ENCODE data around the gene CELA2B. TPM values are rescaled to one million over a fixed set of nuclear protein-coding genes. Genes with fewer than 3 reads are reported as not detected.

Gene CELA2B
- total RNA-seq, 2 donors from 2014 or later = not detected

DNA sequence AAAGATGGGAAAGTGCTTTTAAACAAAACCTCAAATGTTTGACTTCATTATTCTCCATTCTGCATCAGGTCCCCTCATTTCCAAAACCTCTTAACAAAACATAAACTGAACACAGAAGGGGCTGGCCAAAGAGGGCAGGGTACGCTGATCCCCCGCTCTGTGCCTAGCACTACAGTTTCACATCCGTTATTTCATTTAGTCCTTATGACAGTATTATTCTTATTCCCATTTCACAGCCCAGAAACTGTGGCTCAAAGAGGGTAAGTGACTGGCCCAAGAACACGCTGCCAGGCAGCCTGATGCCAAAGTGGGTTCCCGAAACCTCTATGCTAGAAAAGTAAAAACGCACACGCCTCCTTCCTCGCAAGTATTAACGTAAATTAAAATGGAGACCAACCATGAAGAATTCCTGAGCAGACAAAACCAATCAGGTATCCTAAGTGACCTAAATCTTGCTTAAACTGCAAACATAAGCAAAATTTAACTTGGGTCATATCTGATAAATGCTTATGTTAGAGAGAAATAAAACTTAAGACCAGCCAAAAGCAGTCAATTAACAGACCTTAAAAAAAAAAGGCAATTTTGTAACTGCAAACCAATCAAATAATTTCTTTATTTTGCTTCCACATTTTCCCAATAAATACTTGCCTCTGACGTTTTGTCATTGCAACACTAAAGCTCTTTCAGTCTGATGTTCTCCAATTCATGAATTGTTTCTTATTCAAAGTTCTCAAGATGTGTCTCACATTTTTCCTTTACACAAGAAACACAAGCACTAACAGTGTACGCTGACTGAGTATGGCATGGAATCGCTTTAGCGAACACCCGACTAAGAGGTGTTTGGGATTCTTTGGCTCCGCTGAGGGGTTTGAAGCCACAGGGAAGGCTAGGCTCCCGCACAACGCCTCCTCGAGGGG, 47.5 kb downstream of the CELA2B start:
- Mint-ChIP-seq H3K4me1 (peaks cover 30% of the 10 kb centered on the region), H3K27ac (peak overlapping the region; percentile 88), H3K27me3 (ENCODE audit: insufficient read depth) (no peaks in the 10 kb centered on the region), H3K9me3 (no peaks in the 10 kb centered on the region), H3K36me3 (ENCODE audit: low read depth) (peaks cover 2% of the 10 kb centered on the region), H3K4me3 (peak overlapping the region; percentile 82)
- peak; percentile 37 for DNase-seq
- WGBS, 2 experiments (ENCODE audit: insufficient coverage in 1 of 2, insufficient read length in 1 of 2) = 44% methylated on average over 18 of the region's 18 CpGs
- Histone ChIP-seq H3K9ac (ENCODE audit: extremely low read depth, low read length, poor library complexity, severe bottlenecking) (peak overlapping the region; percentile 63), H3K9me3 (ENCODE audit: control insufficient read depth, low read length) (no peaks in the 10 kb centered on the region), H3K4me3 (ENCODE audit: low read length) (peak overlapping the region; percentile 89), H3K4me1 (ENCODE audit: control insufficient read depth, insufficient read depth, low read length) (no peaks in the 10 kb centered on the region), H3K27ac (ENCODE audit: low read depth, low read length) (peak overlapping the region; percentile 62), H3K36me3 (ENCODE audit: control insufficient read depth, insufficient read depth, low read length) (no peaks in the 10 kb centered on the region), H3K27me3 (ENCODE audit: control insufficient read depth, insufficient read depth, low read length, poor library complexity, severe bottlenecking) (no peaks in the 10 kb centered on the region)
- TF ChIP-seq, protein P1, sequence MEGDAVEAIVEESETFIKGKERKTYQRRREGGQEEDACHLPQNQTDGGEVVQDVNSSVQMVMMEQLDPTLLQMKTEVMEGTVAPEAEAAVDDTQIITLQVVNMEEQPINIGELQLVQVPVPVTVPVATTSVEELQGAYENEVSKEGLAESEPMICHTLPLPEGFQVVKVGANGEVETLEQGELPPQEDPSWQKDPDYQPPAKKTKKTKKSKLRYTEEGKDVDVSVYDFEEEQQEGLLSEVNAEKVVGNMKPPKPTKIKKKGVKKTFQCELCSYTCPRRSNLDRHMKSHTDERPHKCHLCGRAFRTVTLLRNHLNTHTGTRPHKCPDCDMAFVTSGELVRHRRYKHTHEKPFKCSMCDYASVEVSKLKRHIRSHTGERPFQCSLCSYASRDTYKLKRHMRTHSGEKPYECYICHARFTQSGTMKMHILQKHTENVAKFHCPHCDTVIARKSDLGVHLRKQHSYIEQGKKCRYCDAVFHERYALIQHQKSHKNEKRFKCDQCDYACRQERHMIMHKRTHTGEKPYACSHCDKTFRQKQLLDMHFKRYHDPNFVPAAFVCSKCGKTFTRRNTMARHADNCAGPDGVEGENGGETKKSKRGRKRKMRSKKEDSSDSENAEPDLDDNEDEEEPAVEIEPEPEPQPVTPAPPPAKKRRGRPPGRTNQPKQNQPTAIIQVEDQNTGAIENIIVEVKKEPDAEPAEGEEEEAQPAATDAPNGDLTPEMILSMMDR (conservative IDR thresholded peaks at IDR 0.05) = no peak

DNA sequence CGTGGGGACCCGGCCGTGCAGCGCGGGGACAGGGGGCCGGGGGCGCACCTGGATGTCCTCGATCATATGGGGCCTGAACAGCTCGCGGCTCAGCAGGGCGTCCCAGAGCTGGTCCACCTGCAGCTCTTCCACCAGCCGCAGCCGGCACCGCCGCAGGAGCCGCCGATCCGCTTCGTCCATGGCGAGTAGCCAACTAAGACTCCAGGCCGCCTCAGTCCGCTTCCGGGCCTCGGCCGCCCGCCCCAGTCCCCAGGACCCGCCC, 48.0 kb downstream of the CELA2B start, which contains the start of gene CASP9:
Gene CASP9, minus strand, starts transcription at position 195 of the 262 bp plus-strand sequence. Its CDS starts 15 bp downstream, at position 180.
- TF ChIP-seq, protein P1 (conservative IDR thresholded peaks at IDR 0.05) = peak; percentile 15
- Mint-ChIP-seq H3K4me3 (peak within 1 kb of the TSS; percentile 82), H3K4me1 (peaks cover 30% of the 10 kb centered on the region), H3K27ac (peak within 1 kb of the TSS; percentile 100), H3K36me3 (ENCODE audit: low read depth) (peaks cover 2% of the 10 kb centered on the region), H3K27me3 (ENCODE audit: insufficient read depth) (no peaks in the 10 kb centered on the region), H3K9me3 (no peaks in the 10 kb centered on the region)
- Histone ChIP-seq H3K36me3 (ENCODE audit: control insufficient read depth, insufficient read depth, low read length) (peaks cover 2% of the 10 kb centered on the region), H3K4me1 (ENCODE audit: control insufficient read depth, insufficient read depth, low read length) (no peaks in the 10 kb centered on the region), H3K9ac (ENCODE audit: extremely low read depth, low read length, poor library complexity, severe bottlenecking) (peak within 1 kb of the TSS; percentile 63), H3K4me3 (ENCODE audit: low read length) (peak within 1 kb of the TSS; percentile 89), H3K27me3 (ENCODE audit: control insufficient read depth, insufficient read depth, low read length, poor library complexity, severe bottlenecking) (no peaks in the 10 kb centered on the region), H3K9me3 (ENCODE audit: control insufficient read depth, low read length) (no peaks in the 10 kb centered on the region), H3K27ac (ENCODE audit: low read depth, low read length) (peak within 1 kb of the TSS; percentile 98)
- 0% methylated on average over 15 to 27 of the region's 27 CpGs for WGBS, 2 experiments (ENCODE audit: insufficient coverage in 1 of 2, insufficient read length in 1 of 2)
- DNase-seq = no peak

DNA sequence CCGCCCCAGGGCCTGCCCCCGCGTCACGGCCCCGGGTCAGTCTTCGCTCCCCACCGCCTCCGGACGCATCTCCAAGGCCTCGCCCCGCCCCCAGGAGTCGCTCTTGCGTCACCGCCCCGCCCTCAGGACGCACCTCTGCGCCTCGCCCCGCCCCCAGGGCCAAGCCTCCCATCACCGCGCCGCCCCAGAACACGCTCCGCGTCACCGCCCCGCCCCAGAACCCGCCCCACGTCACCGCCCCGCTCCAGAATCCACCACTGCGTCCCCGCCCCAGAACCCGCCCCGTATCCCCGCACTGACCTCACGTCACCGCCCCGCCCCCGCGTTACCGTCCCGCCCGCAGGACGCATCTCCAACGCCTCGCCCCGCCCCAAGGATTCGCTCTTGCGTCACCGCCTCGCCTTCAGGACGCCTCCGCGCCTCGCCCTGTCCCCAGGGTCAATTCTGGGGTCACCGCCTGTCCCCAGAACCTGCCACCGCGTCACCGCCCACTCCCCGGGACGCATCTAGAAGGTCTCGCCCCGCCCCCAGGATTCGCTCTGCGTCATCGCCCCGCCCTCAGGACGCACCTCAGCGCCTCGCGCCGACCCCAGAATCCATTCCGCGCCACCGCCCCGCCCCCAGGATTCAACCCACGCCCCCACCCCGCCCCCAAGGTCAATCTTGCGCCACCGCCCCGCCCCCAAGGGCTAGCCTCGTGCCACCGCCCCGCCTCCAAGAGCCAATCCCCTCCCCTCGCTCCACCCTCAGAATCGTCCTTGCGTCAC, 48.6 kb downstream of the CELA2B start:
- peaks cover under 1% of the 10 kb centered on the region for H3K36me3 Mint-ChIP-seq (ENCODE audit: low read depth)
- H3K9ac ChIP-seq (ENCODE audit: extremely low read depth, low read length, poor library complexity, severe bottlenecking) = peak overlapping the region; percentile 61
- DNase-seq = peak; percentile 100
- no peaks in the 10 kb centered on the region for H3K9me3 ChIP-seq (ENCODE audit: control insufficient read depth, low read length)
- 0% methylated on average over 86 of the region's 88 CpGs; no CpG with 5 or more reads in 1 of the 2 experiments for WGBS, 2 experiments (ENCODE audit: insufficient coverage in 1 of 2, insufficient read length in 1 of 2)
- peak overlapping the region; percentile 82 for H3K4me3 Mint-ChIP-seq
- H3K27me3 Mint-ChIP-seq (ENCODE audit: insufficient read depth) = no peaks in the 10 kb centered on the region
- peak overlapping the region; percentile 98 for H3K27ac ChIP-seq (ENCODE audit: low read depth, low read length)
- TF ChIP-seq, protein P1 (conservative IDR thresholded peaks at IDR 0.05) = no peak
- peaks cover 30% of the 10 kb centered on the region for H3K4me1 Mint-ChIP-seq
- H3K9me3 Mint-ChIP-seq = no peaks in the 10 kb centered on the region
- H3K4me3 ChIP-seq (ENCODE audit: low read length) = peak overlapping the region; percentile 89
- H3K4me1 ChIP-seq (ENCODE audit: control insufficient read depth, insufficient read depth, low read length) = no peaks in the 10 kb centered on the region
- H3K27me3 ChIP-seq (ENCODE audit: control insufficient read depth, insufficient read depth, low read length, poor library complexity, severe bottlenecking) = no peaks in the 10 kb centered on the region
- H3K27ac Mint-ChIP-seq = peak overlapping the region; percentile 100
- H3K36me3 ChIP-seq (ENCODE audit: control insufficient read depth, insufficient read depth, low read length) = peaks cover 7% of the 10 kb centered on the region

Data from endodermal cell (in vitro differentiated cells).